K562 (cell line): Measurements from ENCODE around the gene USP10. TPM values are rescaled to one million over a fixed set of nuclear protein-coding genes. Genes with fewer than 3 reads are reported as not detected.

ENCODE experiments used
- ATAC-seq: fragments of 200-7000 bp; cut with Tn5 transposase; 3 replicates; pipeline ENCODE4 v1.9.1; 2020; ENCODE audit warnings: moderate library complexity
- BruUV-seq: library from RNA; stranded (reverse); fragments of 400-500 nt; replicated peaks from 2 replicates; lab custom pipeline; 2021; lab: Mats Ljungman, UMichigan
- CTCF ChIA-PET: fragments of 300-600 bp; formaldehyde crosslinking; extraction: SDS; loops from one replicate; lab custom pipeline; 2021; ENCODE audit warnings: low intra/inter-chr PET ratio; lab: Yijun Ruan, JAX
- POLR2A ChIA-PET: fragments of 300-600, 350-650 bp; sonication (Branson Sonifier 250); formaldehyde crosslinking; extraction: SDS; loops from one replicate; lab custom pipeline; 2021; ENCODE audit warnings: antibody characterized with exemption, inconsistent platforms; lab: Yijun Ruan, JAX
- DNase-seq, 4 experiments: peaks; one replicate each; pipeline versions ENCODE4 v3.0.0 to v3.0.0-alpha.2; 2011 to 2018; ENCODE audit warnings: low spot score in 3 of 4, mixed read lengths in 3 of 4; ENCODE audit errors: extremely low read depth in 1 of 4
- FAIRE-seq: peaks from 2 replicates; lab custom pipeline; 2011; peaks lifted over from hg19 to GRCh38; lab: Jason Lieb, UNC
- H2AFZ ChIP-seq: 2 replicates; pipeline ENCODE4 v1.6.0; 2011; ENCODE audit warnings: low read depth, low read length, control low read depth, inconsistent platforms
- H3K27ac ChIP-seq: fragments of 200-600 bp; 3 replicates; pipeline ENCODE4 v1.8.0; 2011; ENCODE audit warnings: low read depth, mild to moderate bottlenecking, control low read depth, inconsistent platforms, low read length, moderate library complexity, mixed read lengths; ENCODE audit errors: extremely low read depth
- H3K27me3 ChIP-seq, 2 experiments: fragments of 300-600 bp in 1 of 2; 2 replicates in 1 of 2; 3 replicates in 1 of 2; pipeline versions ENCODE4 v1.6.0 to v1.8.0; 2011; ENCODE audit warnings: inconsistent platforms in 2 of 2, low read length in 2 of 2, mild to moderate bottlenecking in 1 of 2, mixed read lengths in 1 of 2, moderate library complexity in 1 of 2; ENCODE audit not compliant: control insufficient read depth in 2 of 2, insufficient read depth in 2 of 2
- H3K36me3 ChIP-seq: fragments of 300-600 bp; 3 replicates; pipeline ENCODE4 v1.8.0; 2011; ENCODE audit warnings: mild to moderate bottlenecking, low read length, inconsistent platforms; ENCODE audit not compliant: control insufficient read depth, insufficient read depth
- H3K4me1 ChIP-seq, 2 experiments: fragments of 200-600 bp in 1 of 2; replicated peaks in 1 of 2; 2 replicates in 1 of 2; 3 replicates in 1 of 2; pipeline versions ENCODE4 v1.5.1 to v1.8.0; 2011; ENCODE audit warnings: inconsistent platforms in 2 of 2, low read length in 2 of 2, mild to moderate bottlenecking in 1 of 2, mixed read lengths in 1 of 2, moderate library complexity in 1 of 2; ENCODE audit not compliant: control insufficient read depth in 2 of 2, insufficient read depth in 2 of 2
- H3K4me2 ChIP-seq: 2 replicates; pipeline ENCODE4 v1.6.1; 2011; ENCODE audit warnings: low read length, control low read depth, inconsistent platforms, mixed read lengths; ENCODE audit not compliant: insufficient read depth
- H3K4me3 ChIP-seq: fragments of 200-600 bp; sonication (generic), shearing (Covaris generic); 2 replicates; pipeline ENCODE4 v1.5.1; 2016; ENCODE audit warnings: control low read depth, inconsistent platforms
- H3K79me2 ChIP-seq: fragments of 200-600 bp; 3 replicates; pipeline ENCODE4 v1.8.0; 2011; ENCODE audit warnings: low read length, inconsistent platforms; ENCODE audit not compliant: control insufficient read depth, insufficient read depth
- H3K9ac ChIP-seq, 2 experiments: 2 replicates each; pipeline versions ENCODE4 v1.6.0 to v1.6.1; 2011; ENCODE audit warnings: low read depth in 2 of 2, low read length in 2 of 2, control low read depth in 1 of 2, inconsistent platforms in 1 of 2, mild to moderate bottlenecking in 1 of 2, mixed read lengths in 1 of 2; ENCODE audit not compliant: insufficient read depth in 1 of 2
- H3K9me1 ChIP-seq: one replicate; pipeline ENCODE4 v1.6.0; 2011; ENCODE audit warnings: inconsistent platforms, mild to moderate bottlenecking, low read length, moderate library complexity; ENCODE audit not compliant: control insufficient read depth, insufficient read depth
- H3K9me3 ChIP-seq: replicated peaks from 2 replicates; pipeline ENCODE4 v1.5.1; 2011; ENCODE audit warnings: low read depth, low read length, inconsistent platforms; ENCODE audit not compliant: control insufficient read depth, insufficient read depth
- H4K20me1 ChIP-seq: replicated peaks from 2 replicates; pipeline ENCODE4 v1.6.1; 2011; ENCODE audit warnings: low read length, inconsistent platforms, mixed read lengths; ENCODE audit not compliant: control insufficient read depth, insufficient read depth
- BHLHE40 ChIP-seq: IDR thresholded peaks from 2 replicates; pipeline ENCODE4 v1.6.1; 2011; ENCODE audit warnings: low read length, improper control_type of control experiment
- E2F3 ChIP-seq: fragments of 250-450 bp; sonication (Bioruptor Pico); IDR thresholded peaks from 2 replicates; pipeline ENCODE4 v1.4.0; 2020; ENCODE audit warnings: mild to moderate bottlenecking
- HNRNPUL1 ChIP-seq: fragments of 200-400 bp; formaldehyde crosslinking; IDR thresholded peaks from 2 replicates; pipeline ENCODE4 v1.6.1; 2017; ENCODE audit warnings: low read length
- RBBP5 ChIP-seq: fragments of 200-600 bp; sonication (generic); IDR thresholded peaks from 2 replicates; pipeline ENCODE4 v1.6.1; 2012; ENCODE audit warnings: borderline replicate concordance, mild to moderate bottlenecking, low read length, control low read depth, inconsistent platforms; ENCODE audit not compliant: insufficient read depth, poor library complexity, severe bottlenecking
- SRSF3 ChIP-seq: fragments of 200-400 bp; formaldehyde crosslinking; IDR thresholded peaks from 2 replicates; pipeline ENCODE4 v1.6.1; 2016; ENCODE audit warnings: mild to moderate bottlenecking, low read length, moderate library complexity; ENCODE audit not compliant: insufficient read depth
- XRCC5 ChIP-seq: fragments of 200-400 bp; formaldehyde crosslinking; IDR thresholded peaks from 2 replicates; pipeline ENCODE4 v1.6.1; 2017; ENCODE audit warnings: low read depth, mild to moderate bottlenecking, low read length
- ZNF778 ChIP-seq: fragments of 450-650 bp; formaldehyde crosslinking; IDR thresholded peaks from 2 replicates; pipeline ENCODE4 v1.4.0; 2020; ENCODE audit warnings: mild to moderate bottlenecking, moderate library complexity
- WGBS: fragments of 100-300 bp; shearing (Covaris generic); methylation state at CpG from one replicate; pipeline ENCODE4 v1.1.6; 2016; ENCODE audit warnings: low coverage, mixed read lengths; ENCODE audit not compliant: insufficient coverage; ENCODE audit errors: missing lambda C conversion rate; 5-methylcytosine and 5-hydroxymethylcytosine counted together
- in situ Hi-C: fragments of 300-500 bp; cut with MboI; formaldehyde crosslinking; loops from 4 replicates; pipeline ENCODE4 v1.15.0; 2018; ENCODE audit warnings: inconsistent platforms, mixed read lengths
- intact Hi-C: fragments of 100-400 bp; cut with micrococcal nuclease; formaldehyde crosslinking; loops from 2 replicates; pipeline ENCODE4 v1.14.2; 2022
- polyA plus RNA-seq, 8 experiments: library from polyadenylated mRNA; depleted of rRNA in 4 of 8; stranded (reverse) in 5 of 8; unstranded in 3 of 8; fragments of >200 nt; fragmentation: Nextera tagmentation in 2 of 8; fragmentation: Illumina TruSeq in 1 of 8; extraction: Ambion mirVana in 2 of 8; extraction: Trizol in 1 of 8; gene quantifications; 2 replicates each; pipeline versions ENCODE4 v1.2.1 to v1.2.3, GENCODE V29; 2011 to 2014; ENCODE audit warnings: inconsistent platforms in 1 of 8, missing spikeins in 1 of 8
- total RNA-seq, 7 experiments: library from RNA; depleted of rRNA in 6 of 7; stranded (reverse); fragments of >200 nt in 6 of 7; fragmentation: Illumina TruSeq in 2 of 7; extraction: Trizol in 2 of 7; gene quantifications; 2 replicates each; pipeline versions ENCODE4 v1.2.1 to v1.2.3, GENCODE V29; 2011 to 2021; ENCODE audit warnings: low replicate concordance in 1 of 7

The USP10 gene
- total and polyA plus RNA-seq, 9 of the 15 experiments (the other 6 are each of a cell fraction or from before 2014, with no cell fraction given): 61.7 to 197 (median 116) TPM

DNA sequence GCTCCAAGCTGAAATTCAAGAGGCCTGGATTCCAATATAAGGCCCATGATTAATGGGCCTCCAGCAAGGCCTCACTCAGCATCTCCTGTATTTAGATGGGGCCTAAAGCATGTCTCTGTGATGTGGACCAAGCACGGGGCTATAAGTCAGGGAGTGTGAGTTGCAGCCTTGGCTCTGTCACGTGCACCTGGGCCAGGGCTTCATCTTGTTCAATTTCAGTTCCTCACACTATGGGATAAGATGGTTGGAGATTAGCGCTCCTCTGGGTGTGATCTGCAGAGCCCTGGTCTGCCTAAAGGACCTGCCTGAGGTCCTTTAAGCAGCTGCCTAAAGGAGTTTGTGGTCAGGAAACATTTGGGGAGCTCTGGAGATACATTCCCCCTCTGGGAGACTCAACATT is 26.2 kb upstream of the USP10 start:
- Histone ChIP-seq H3K9me1 (no peaks in the 10 kb centered on the region), H3K9ac (no peak overlapping the region), H3K4me3 (no peak overlapping the region), H3K4me2 (no peak overlapping the region), H3K27me3 (peaks cover 0 to 19% of the 10 kb centered on the region in 2 experiments; a peak in 3 of 5 replicates), H3K9me3 (no peaks in the 10 kb centered on the region), H2AFZ (no peak overlapping the region), H4K20me1 (no peaks in the 10 kb centered on the region; the same call in 1 of the 2 replicates), H3K36me3 (no peaks in the 10 kb centered on the region), H3K79me2 (no peaks in the 10 kb centered on the region), H3K4me1 (peaks cover 10 to 15% of the 10 kb centered on the region in 2 experiments; a peak in 4 of 5 replicates), H3K27ac (no peak overlapping the region)
- DNase-seq (no peak), ATAC-seq (no peak), FAIRE-seq (no peak)
- no TSS peak for BruUV-seq
- intact Hi-C loops (no loop called here), in situ Hi-C loops (no loop called here)
- POLR2A ChIA-PET: interaction anchor here (1.1 to 1.6 kb wide), 3 partner anchors 10 to 30 kb away, joined by 4 to 9 read pairs (median 4); no protein-coding TSS in a partner anchor
- TF ChIP-seq SRSF3 (no peak), BHLHE40 (0 out of 2 replicates have a peak, but pooled peaks have one; percentile 19), HNRNPUL1 (no peak), XRCC5 (no peak), ZNF778 (CRISPR knock-in tag) (no peak), RBBP5 (peak; percentile 0), E2F3 (CRISPR knock-in tag) (no peak)
- 34% methylated on average over 3 of the region's 3 CpGs for WGBS
- CTCF ChIA-PET: interaction anchor here (2.0 to 5.4 kb wide), 2 partner anchors 52 to 163 kb away, joined by 6 to 56 read pairs; no protein-coding TSS in a partner anchor
